ENCODE data around the gene C6orf15.

DNA sequence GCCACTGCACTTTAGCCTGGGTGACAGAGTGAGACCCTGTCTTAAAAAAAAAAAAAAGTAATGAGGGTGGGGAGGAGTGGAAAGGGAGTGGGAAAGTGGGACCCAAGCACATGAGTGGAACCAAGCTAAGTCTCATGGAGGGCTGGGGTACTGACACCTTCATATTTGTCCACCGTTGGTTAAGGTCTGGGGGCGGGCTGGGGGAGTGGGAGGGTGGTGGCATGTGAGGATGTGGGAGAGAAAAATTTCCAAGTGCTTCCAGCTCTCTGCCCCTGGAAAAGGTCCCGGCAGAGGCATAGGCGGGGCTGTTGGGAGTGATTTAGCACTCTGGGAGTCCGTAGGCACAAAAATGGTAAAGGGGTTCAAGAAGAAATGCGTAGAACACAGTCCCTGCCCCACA is 20.4 kb upstream of the C6orf15 start:
- TF ChIP-seq CTCF (IDR thresholded peaks at IDR 0.05; ENCODE audit: extremely low read depth in 1 of 2, insufficient read depth in 1 of 2, low read depth in 1 of 2, low read length in 2 of 2) (no peak), POLR2A (IDR thresholded peaks at IDR 0.05; ENCODE audit: low read depth, low read length) (no peak), POLR2AphosphoS5 (IDR thresholded peaks at IDR 0.05; ENCODE audit: insufficient read depth, low read depth, low read length) (no peak), EZH2 (IDR thresholded peaks at IDR 0.05; ENCODE audit: borderline replicate concordance, low read depth, low read length, severe bottlenecking) (no peak), GATA2 (IDR thresholded peaks at IDR 0.05; ENCODE audit: insufficient read depth, insufficient read length, low read depth, low read length) (no peak), FOS (IDR thresholded peaks at IDR 0.05; ENCODE audit: borderline replicate concordance, insufficient read depth, low read length) (no peak), MYC (IDR thresholded peaks at IDR 0.05; ENCODE audit: low read depth, low read length) (no peak)
- TF ChIP-seq, protein P1, sequence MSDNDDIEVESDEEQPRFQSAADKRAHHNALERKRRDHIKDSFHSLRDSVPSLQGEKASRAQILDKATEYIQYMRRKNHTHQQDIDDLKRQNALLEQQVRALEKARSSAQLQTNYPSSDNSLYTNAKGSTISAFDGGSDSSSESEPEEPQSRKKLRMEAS (IDR thresholded peaks at IDR 0.05; ENCODE audit: insufficient read depth, insufficient read length) = no peak

Measured in endothelial cell of umbilical vein (primary cell).